H9 (cell line): ENCODE results near the gene EML4. TPM values are rescaled to one million over a fixed set of nuclear protein-coding genes. Genes with fewer than 3 reads are reported as not detected.

Experiments
- DNase-seq: peaks from one replicate; pipeline ENCODE4 v3.0.0-alpha.2; 2017
- H2AFZ ChIP-seq: one replicate; pipeline ENCODE4 v1.6.1; 2013; ENCODE audit warnings: mild to moderate bottlenecking, low read length, control low read depth, moderate library complexity
- H2AK5ac ChIP-seq: 2 replicates; pipeline ENCODE4 v1.6.1; 2013; ENCODE audit warnings: low read length, control low read depth, mixed read lengths; ENCODE audit not compliant: insufficient read length
- H2BK120ac ChIP-seq: one replicate; pipeline ENCODE4 v1.6.1; 2013; ENCODE audit warnings: low read depth, mild to moderate bottlenecking, low read length, control low read depth, inconsistent platforms; ENCODE audit not compliant: poor library complexity, severe bottlenecking
- H2BK12ac ChIP-seq: 2 replicates; pipeline ENCODE4 v1.6.1; 2013; ENCODE audit warnings: low read length, control low read depth, mixed read lengths, low read depth; ENCODE audit not compliant: insufficient read length
- H2BK15ac ChIP-seq: 2 replicates; pipeline ENCODE4 v1.6.1; 2013; ENCODE audit warnings: low read depth, low read length, control low read depth
- H2BK20ac ChIP-seq: one replicate; pipeline ENCODE4 v1.6.1; 2013; ENCODE audit warnings: low read depth, mild to moderate bottlenecking, low read length, control low read depth, inconsistent platforms; ENCODE audit not compliant: poor library complexity, severe bottlenecking
- H2BK5ac ChIP-seq: 2 replicates; pipeline ENCODE4 v1.6.1; 2013; ENCODE audit warnings: low read length, control low read depth, mixed read lengths; ENCODE audit not compliant: insufficient read length
- H3K14ac ChIP-seq: 2 replicates; pipeline ENCODE4 v1.6.1; 2013; ENCODE audit warnings: low read length, control low read depth; ENCODE audit not compliant: insufficient read depth
- H3K18ac ChIP-seq: 2 replicates; pipeline ENCODE4 v1.6.1; 2013; ENCODE audit warnings: low read depth, mild to moderate bottlenecking, mixed read lengths, low read length, control low read depth; ENCODE audit not compliant: insufficient read length
- H3K23ac ChIP-seq: 2 replicates; pipeline ENCODE4 v1.6.1; 2013; ENCODE audit warnings: low read length, control low read depth, mixed read lengths, low read depth; ENCODE audit not compliant: insufficient read length
- H3K23me2 ChIP-seq: 2 replicates; pipeline ENCODE4 v1.6.1; 2013; ENCODE audit warnings: low read depth, mild to moderate bottlenecking, mixed read lengths, low read length, control low read depth; ENCODE audit not compliant: insufficient read length, poor library complexity, severe bottlenecking
- H3K27ac ChIP-seq: 2 replicates; pipeline ENCODE4 v1.5.1; 2013; ENCODE audit warnings: low read length, control low read depth, mixed read lengths, low read depth; ENCODE audit not compliant: insufficient read length
- H3K27me3 ChIP-seq: 2 replicates; pipeline ENCODE4 v1.6.1; 2013; ENCODE audit warnings: low read length, control low read depth, inconsistent platforms; ENCODE audit not compliant: insufficient read depth
- H3K4ac ChIP-seq: 2 replicates; pipeline ENCODE4 v1.6.1; 2013; ENCODE audit warnings: low read depth, mild to moderate bottlenecking, control low read depth, inconsistent platforms, low read length, moderate library complexity
- H3K4me1 ChIP-seq: 2 replicates; pipeline ENCODE4 v1.6.1; 2013; ENCODE audit warnings: low read length, control low read depth, inconsistent platforms; ENCODE audit not compliant: insufficient read depth
- H3K4me2 ChIP-seq: 2 replicates; pipeline ENCODE4 v1.6.1; 2013; ENCODE audit warnings: low read length, control low read depth, mixed read lengths; ENCODE audit not compliant: insufficient read length, insufficient read depth
- H3K56ac ChIP-seq: 2 replicates; pipeline ENCODE4 v1.6.1; 2013; ENCODE audit warnings: low read depth, mild to moderate bottlenecking, mixed read lengths, low read length, control low read depth; ENCODE audit not compliant: insufficient read length
- H3K79me1 ChIP-seq: 2 replicates; pipeline ENCODE4 v1.6.1; 2013; ENCODE audit warnings: low read depth, mild to moderate bottlenecking, moderate library complexity, low read length, control low read depth, inconsistent platforms; ENCODE audit not compliant: insufficient read depth, poor library complexity, severe bottlenecking
- H3K79me2 ChIP-seq: 2 replicates; pipeline ENCODE4 v1.6.1; 2013; ENCODE audit warnings: low read length, control low read depth, inconsistent platforms; ENCODE audit not compliant: insufficient read depth
- H3K9ac ChIP-seq: 2 replicates; pipeline ENCODE4 v1.6.1; 2013; ENCODE audit warnings: low read length, control low read depth, mixed read lengths; ENCODE audit not compliant: insufficient read length; ENCODE audit errors: extremely low read depth
- H3K9me3 ChIP-seq: one replicate; pipeline ENCODE4 v1.6.1; 2013; ENCODE audit warnings: low read depth, low read length, inconsistent platforms; ENCODE audit not compliant: control insufficient read depth
- H3T11ph ChIP-seq: one replicate; pipeline ENCODE4 v1.6.1; 2013; ENCODE audit warnings: mild to moderate bottlenecking, low read length, control low read depth, inconsistent platforms
- H4K20me1 ChIP-seq: one replicate; pipeline ENCODE4 v1.6.1; 2013; ENCODE audit not compliant: control insufficient read depth, insufficient read length, insufficient read depth
- H4K5ac ChIP-seq: 2 replicates; pipeline ENCODE4 v1.6.1; 2013; ENCODE audit warnings: low read depth, mild to moderate bottlenecking, mixed read lengths, low read length, control low read depth; ENCODE audit not compliant: insufficient read length
- H4K8ac ChIP-seq: replicated peaks from 2 replicates; pipeline ENCODE4 v1.6.1; 2013; ENCODE audit warnings: low read length, control low read depth, mixed read lengths, low read depth; ENCODE audit not compliant: insufficient read length
- H4K91ac ChIP-seq: 2 replicates; pipeline ENCODE4 v1.6.1; 2013; ENCODE audit warnings: low read depth, mild to moderate bottlenecking, moderate library complexity, mixed read lengths, low read length, control low read depth; ENCODE audit not compliant: insufficient read length
- H3K27ac Mint-ChIP-seq, 3 experiments: 2 replicates in 2 of 3; 3 replicates in 1 of 3; pipeline ENCODE4 v1.8.0; 2020 to 2021; ENCODE audit warnings: mixed read lengths in 3 of 3, mild to moderate bottlenecking in 1 of 3, moderate library complexity in 1 of 3
- H3K27me3 Mint-ChIP-seq: 2 replicates; pipeline ENCODE4 v1.8.0; 2021; ENCODE audit warnings: low read depth, mild to moderate bottlenecking, moderate library complexity, mixed read lengths
- H3K36me3 Mint-ChIP-seq, 3 experiments: 2 replicates in 2 of 3; 3 replicates in 1 of 3; pipeline ENCODE4 v1.8.0; 2020 to 2021; ENCODE audit warnings: low read depth in 3 of 3, mixed read lengths in 3 of 3; ENCODE audit not compliant: insufficient read depth in 1 of 3
- H3K4me1 Mint-ChIP-seq, 2 experiments: 2 replicates each; pipeline ENCODE4 v1.8.0; 2020; ENCODE audit warnings: mixed read lengths in 2 of 2
- H3K4me3 Mint-ChIP-seq, 2 experiments: 2 replicates in 1 of 2; 3 replicates in 1 of 2; pipeline ENCODE4 v1.8.0; 2020 to 2021; ENCODE audit warnings: mild to moderate bottlenecking in 2 of 2, mixed read lengths in 2 of 2, moderate library complexity in 1 of 2
- H3K9me3 Mint-ChIP-seq, 2 experiments: 2 replicates in 1 of 2; 3 replicates in 1 of 2; pipeline ENCODE4 v1.8.0; 2020; ENCODE audit warnings: mild to moderate bottlenecking in 2 of 2, mixed read lengths in 2 of 2, moderate library complexity in 1 of 2
- total RNA-seq: library from RNA; stranded (reverse); gene quantifications from 2 replicates; pipeline ENCODE4 v1.2.1, GENCODE V29; 2021
- TF ChIP-seq, protein P1 (sequence below): fragments of 200-600 bp; sonication (generic); conservative IDR thresholded peaks from 3 replicates; pipeline ENCODE4 v1.8.0; 2021; ENCODE audit warnings: antibody characterized with exemption, mild to moderate bottlenecking

EML4 gene
- total RNA-seq, 1 experiment from 2014 or later: 68.6 TPM

DNA sequence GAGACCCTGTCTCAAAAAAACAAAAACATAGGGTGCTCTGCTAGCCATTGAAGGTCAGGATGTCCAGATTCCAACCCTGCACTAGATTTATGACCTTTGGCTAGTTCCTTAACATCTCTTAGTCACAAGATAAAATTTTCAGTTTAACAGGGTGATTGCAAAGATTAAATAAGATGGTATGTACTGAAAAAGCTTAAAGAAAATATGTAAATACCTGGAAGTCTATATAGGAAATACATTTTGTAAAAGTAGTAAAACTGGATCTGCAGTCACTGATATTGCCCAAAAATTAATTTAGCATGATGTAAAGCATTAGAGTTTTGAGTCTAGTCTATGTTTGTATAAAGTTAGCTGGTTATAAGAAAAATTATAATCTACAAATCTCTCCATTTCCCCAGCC lies 197.3 kb downstream of the EML4 start:
- peaks cover 14 to 22% of the 10 kb centered on the region in 2 experiments for H3K4me1 Mint-ChIP-seq
- H4K91ac ChIP-seq: no peak overlapping the region
- H3K9me3 ChIP-seq: no peaks in the 10 kb centered on the region
- H3K4me3 Mint-ChIP-seq: no peak overlapping the region
- 0 out of 2 replicates have a peak, but pooled peaks cover 2% of the 10 kb centered on the region for H3K4me1 ChIP-seq
- no peaks in the 10 kb centered on the region for H3K79me1 ChIP-seq
- H3K4ac ChIP-seq: no peak overlapping the region
- H2AK5ac ChIP-seq: no peak overlapping the region
- no peak overlapping the region for H2BK20ac ChIP-seq
- H3K9me3 Mint-ChIP-seq: no peaks in the 10 kb centered on the region
- no peaks in the 10 kb centered on the region for H3K27me3 Mint-ChIP-seq
- no peak overlapping the region for H2BK15ac ChIP-seq
- H3K14ac ChIP-seq: no peak overlapping the region
- no peaks in the 10 kb centered on the region for H4K20me1 ChIP-seq
- H3K56ac ChIP-seq: no peak overlapping the region
- H3K36me3 Mint-ChIP-seq: no peaks in the 10 kb centered on the region
- peaks cover 6% of the 10 kb centered on the region for H3K23me2 ChIP-seq
- no peak overlapping the region for H4K5ac ChIP-seq
- no peak overlapping the region for H3K18ac ChIP-seq
- no peak overlapping the region for H3K27ac Mint-ChIP-seq
- H3K27me3 ChIP-seq: no peaks in the 10 kb centered on the region
- H3K79me2 ChIP-seq: no peaks in the 10 kb centered on the region
- no peak overlapping the region for H2BK12ac ChIP-seq
- H3K4me2 ChIP-seq: no peak overlapping the region
- H3K27ac ChIP-seq: no peak overlapping the region
- H4K8ac ChIP-seq: no peak overlapping the region
- no peak overlapping the region for H3K23ac ChIP-seq
- H3K9ac ChIP-seq: no peak overlapping the region
- H2BK120ac ChIP-seq: no peak overlapping the region
- no peak overlapping the region for H2AFZ ChIP-seq
- TF ChIP-seq, protein P1, sequence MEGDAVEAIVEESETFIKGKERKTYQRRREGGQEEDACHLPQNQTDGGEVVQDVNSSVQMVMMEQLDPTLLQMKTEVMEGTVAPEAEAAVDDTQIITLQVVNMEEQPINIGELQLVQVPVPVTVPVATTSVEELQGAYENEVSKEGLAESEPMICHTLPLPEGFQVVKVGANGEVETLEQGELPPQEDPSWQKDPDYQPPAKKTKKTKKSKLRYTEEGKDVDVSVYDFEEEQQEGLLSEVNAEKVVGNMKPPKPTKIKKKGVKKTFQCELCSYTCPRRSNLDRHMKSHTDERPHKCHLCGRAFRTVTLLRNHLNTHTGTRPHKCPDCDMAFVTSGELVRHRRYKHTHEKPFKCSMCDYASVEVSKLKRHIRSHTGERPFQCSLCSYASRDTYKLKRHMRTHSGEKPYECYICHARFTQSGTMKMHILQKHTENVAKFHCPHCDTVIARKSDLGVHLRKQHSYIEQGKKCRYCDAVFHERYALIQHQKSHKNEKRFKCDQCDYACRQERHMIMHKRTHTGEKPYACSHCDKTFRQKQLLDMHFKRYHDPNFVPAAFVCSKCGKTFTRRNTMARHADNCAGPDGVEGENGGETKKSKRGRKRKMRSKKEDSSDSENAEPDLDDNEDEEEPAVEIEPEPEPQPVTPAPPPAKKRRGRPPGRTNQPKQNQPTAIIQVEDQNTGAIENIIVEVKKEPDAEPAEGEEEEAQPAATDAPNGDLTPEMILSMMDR: no peak
- no peak overlapping the region for H2BK5ac ChIP-seq
- H3T11ph ChIP-seq: no peak overlapping the region
- no peak for DNase-seq
